GM23338 (cell line): ENCODE results near the gene TMEM161B. TPM values are rescaled to one million over a fixed set of nuclear protein-coding genes. Genes with fewer than 3 reads are reported as not detected.

Experiments used
- ATAC-seq: fragments of 200-7000 bp; cut with Tn5 transposase; 3 replicates; pipeline ENCODE4 v1.9.1; 2020
- DNase-seq: peaks from one replicate; pipeline ENCODE4 v3.0.0-alpha.2; 2015; ENCODE audit warnings: low spot score
- H2AFZ ChIP-seq: fragments of 200-600 bp; sonication (generic); 2 replicates; pipeline ENCODE4 v1.8.0; 2016; ENCODE audit warnings: antibody characterized with exemption, mild to moderate bottlenecking, moderate library complexity
- H3F3A ChIP-seq: fragments of 200-600 bp; sonication (generic); replicated peaks from 2 replicates; pipeline ENCODE4 v1.8.0; 2017; ENCODE audit warnings: antibody characterized with exemption, mixed run types, low read depth
- H3K27ac ChIP-seq: fragments of 200-600 bp; sonication (generic); 2 replicates; pipeline ENCODE4 v1.6.1; 2016; ENCODE audit warnings: low read depth
- H3K27me3 ChIP-seq: fragments of 200-600 bp; sonication (generic); 2 replicates; pipeline ENCODE4 v1.8.0; 2016; ENCODE audit warnings: mild to moderate bottlenecking, mixed run types, moderate library complexity; ENCODE audit not compliant: insufficient read depth
- H3K36me3 ChIP-seq: fragments of 200-600 bp; sonication (generic); 2 replicates; pipeline ENCODE4 v1.8.0; 2016; ENCODE audit warnings: mild to moderate bottlenecking; ENCODE audit not compliant: insufficient read depth
- H3K4me1 ChIP-seq: fragments of 200-600 bp; sonication (generic); 2 replicates; pipeline ENCODE4 v1.8.0; 2016; ENCODE audit warnings: mild to moderate bottlenecking, moderate library complexity; ENCODE audit not compliant: insufficient read depth
- H3K4me2 ChIP-seq: fragments of 200-600 bp; sonication (generic); 2 replicates; pipeline ENCODE4 v1.7.1; 2017; ENCODE audit warnings: mixed run types
- H3K4me3 ChIP-seq: fragments of 200-600 bp; sonication (generic); 2 replicates; pipeline ENCODE4 v1.6.1; 2016; ENCODE audit warnings: mixed run types
- H3K79me2 ChIP-seq: fragments of 200-600 bp; sonication (generic); replicated peaks from 2 replicates; pipeline ENCODE4 v1.8.0; 2017; ENCODE audit warnings: mild to moderate bottlenecking; ENCODE audit not compliant: insufficient read depth
- H3K9me2 ChIP-seq: fragments of 200-600 bp; sonication (generic); 2 replicates; pipeline ENCODE4 v1.8.0; 2017; ENCODE audit not compliant: insufficient read depth
- H4K20me1 ChIP-seq: fragments of 200-600 bp; sonication (generic); replicated peaks from 2 replicates; pipeline ENCODE4 v1.8.0; 2017; ENCODE audit warnings: mild to moderate bottlenecking; ENCODE audit not compliant: insufficient read depth
- H3K27ac Mint-ChIP-seq: 2 replicates; pipeline ENCODE4 v1.8.0; 2020; ENCODE audit warnings: inconsistent platforms, mild to moderate bottlenecking, moderate library complexity, mixed read lengths
- H3K27me3 Mint-ChIP-seq: 3 replicates; pipeline ENCODE4 v1.8.0; 2022; ENCODE audit warnings: low read depth, mild to moderate bottlenecking, moderate library complexity, mixed read lengths, inconsistent platforms; ENCODE audit not compliant: insufficient read depth, poor library complexity
- H3K36me3 Mint-ChIP-seq: 3 replicates; pipeline ENCODE4 v1.8.0; 2021; ENCODE audit warnings: low read depth, mild to moderate bottlenecking, inconsistent platforms, moderate library complexity, mixed read lengths
- H3K4me1 Mint-ChIP-seq: 3 replicates; pipeline ENCODE4 v1.8.0; 2020; ENCODE audit warnings: mild to moderate bottlenecking, inconsistent platforms, mixed read lengths
- H3K4me3 Mint-ChIP-seq: 3 replicates; pipeline ENCODE4 v1.8.0; 2021; ENCODE audit warnings: moderate library complexity, mild to moderate bottlenecking, inconsistent platforms, mixed read lengths
- H3K9me3 Mint-ChIP-seq: 3 replicates; pipeline ENCODE4 v1.8.0; 2020; ENCODE audit warnings: moderate library complexity, mild to moderate bottlenecking, inconsistent platforms, mixed read lengths
- CREB1 ChIP-seq: fragments of 250-450 bp; sonication (Bioruptor Pico); IDR thresholded peaks from 2 replicates; pipeline ENCODE4 v1.5.0; 2020; ENCODE audit warnings: low read depth, mild to moderate bottlenecking, moderate library complexity
- EZH2 ChIP-seq: fragments of 200-600 bp; sonication (generic); IDR thresholded peaks from one replicate; pipeline ENCODE4 v1.8.0; 2017; ENCODE audit warnings: antibody characterized with exemption, mild to moderate bottlenecking, low read depth; ENCODE audit not compliant: unreplicated experiment
- EZH2phosphoT487 ChIP-seq: fragments of 200-600 bp; sonication (generic); IDR thresholded peaks from one replicate; pipeline ENCODE4 v1.8.1; 2018; ENCODE audit warnings: antibody characterized with exemption; ENCODE audit not compliant: unreplicated experiment
- JUNB ChIP-seq: IDR thresholded peaks from one replicate; pipeline ENCODE4 v1.6.1; 2016; ENCODE audit warnings: antibody characterized with exemption; ENCODE audit not compliant: unreplicated experiment
- NANOG ChIP-seq: IDR thresholded peaks from 2 replicates; pipeline ENCODE4 v1.6.1; 2016; ENCODE audit warnings: antibody characterized with exemption, borderline replicate concordance
- POLR2AphosphoS5 ChIP-seq: IDR thresholded peaks from 2 replicates; pipeline ENCODE4 v1.6.1; 2016; ENCODE audit warnings: antibody characterized with exemption, low read depth
- STAT1 ChIP-seq: IDR thresholded peaks from one replicate; pipeline ENCODE4 v1.6.1; 2016; ENCODE audit warnings: antibody characterized with exemption; ENCODE audit not compliant: unreplicated experiment
- ZNF331 ChIP-seq: fragments of 250-450 bp; sonication (Bioruptor Pico); IDR thresholded peaks from 2 replicates; pipeline ENCODE4 v1.5.0; 2020; ENCODE audit warnings: low read depth, mild to moderate bottlenecking, moderate library complexity
- polyA plus RNA-seq: library from polyadenylated mRNA; unstranded; fragments of >200 nt; fragmentation: Nextera tagmentation; extraction: Ambion mirVana; gene quantifications from 2 replicates; pipeline ENCODE4 v1.2.1, GENCODE V29; 2016
- total RNA-seq: library from RNA; depleted of rRNA; stranded (reverse); fragments of >200 nt; shearing (Covaris generic); gene quantifications from 2 replicates; pipeline ENCODE4 v1.2.3, GENCODE V29; 2014
- TF ChIP-seq, protein P1 (sequence below), 2 experiments: fragments of 200-600 bp in 1 of 2; sonication (generic) in 1 of 2; conservative IDR thresholded peaks; 2 replicates each; pipeline versions ENCODE4 v1.5.1 to v1.6.1; 2016 to 2017; ENCODE audit warnings: antibody characterized with exemption in 2 of 2, low read depth in 2 of 2, mild to moderate bottlenecking in 2 of 2, moderate library complexity in 1 of 2
- TF ChIP-seq, protein P2 (sequence below): IDR thresholded peaks from 2 replicates; pipeline ENCODE4 v1.6.1; 2016; ENCODE audit warnings: antibody characterized with exemption
- TF ChIP-seq, protein P3 (sequence below): IDR thresholded peaks from one replicate; pipeline ENCODE4 v1.6.1; 2018; ENCODE audit warnings: antibody characterized with exemption; ENCODE audit not compliant: unreplicated experiment

Gene TMEM161B
- total and polyA plus RNA-seq, 2 experiments from 2014 or later = 11.9 to 25.5 TPM

DNA sequence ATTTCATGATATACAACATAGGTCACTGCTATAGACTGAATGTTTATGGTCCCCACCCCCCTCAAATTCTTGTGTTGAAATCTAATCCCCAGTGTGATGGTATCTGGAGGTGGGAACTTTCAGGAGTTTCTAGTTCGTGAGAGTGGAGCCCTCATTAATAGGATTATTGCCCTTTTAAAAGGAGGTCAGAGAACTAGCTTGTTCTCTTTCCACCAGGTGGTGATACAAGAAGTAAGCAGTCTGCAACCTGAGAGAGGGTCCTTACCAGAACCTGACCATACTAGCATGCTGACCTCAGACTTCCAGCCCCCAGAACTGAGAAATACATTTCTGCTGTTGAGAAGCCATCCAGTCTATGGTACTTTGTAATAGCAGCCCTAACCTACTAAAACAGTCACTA lies 33.3 kb downstream of the TMEM161B start:
- peak; percentile 41 for DNase-seq
- Mint-ChIP-seq H3K4me3 (no peak overlapping the region), H3K27ac (no peak overlapping the region), H3K36me3 (peaks cover 12% of the 10 kb centered on the region), H3K4me1 (peaks cover 31% of the 10 kb centered on the region), H3K9me3 (no peaks in the 10 kb centered on the region), H3K27me3 (peaks cover 2% of the 10 kb centered on the region)
- peaks cover 25% of the 10 kb centered on the region for H3K79me2 ChIP-seq
- H3K4me1 ChIP-seq = peaks cover 40% of the 10 kb centered on the region
- peak; percentile 79 for ATAC-seq
- H3K27ac ChIP-seq = no peak overlapping the region
- no peaks in the 10 kb centered on the region for H3F3A ChIP-seq
- no peak overlapping the region for H2AFZ ChIP-seq
- no peak overlapping the region for H3K4me3 ChIP-seq
- H3K4me2 ChIP-seq = peak overlapping the region; percentile 61
- no peaks in the 10 kb centered on the region for H3K27me3 ChIP-seq
- TF ChIP-seq, protein P1, sequence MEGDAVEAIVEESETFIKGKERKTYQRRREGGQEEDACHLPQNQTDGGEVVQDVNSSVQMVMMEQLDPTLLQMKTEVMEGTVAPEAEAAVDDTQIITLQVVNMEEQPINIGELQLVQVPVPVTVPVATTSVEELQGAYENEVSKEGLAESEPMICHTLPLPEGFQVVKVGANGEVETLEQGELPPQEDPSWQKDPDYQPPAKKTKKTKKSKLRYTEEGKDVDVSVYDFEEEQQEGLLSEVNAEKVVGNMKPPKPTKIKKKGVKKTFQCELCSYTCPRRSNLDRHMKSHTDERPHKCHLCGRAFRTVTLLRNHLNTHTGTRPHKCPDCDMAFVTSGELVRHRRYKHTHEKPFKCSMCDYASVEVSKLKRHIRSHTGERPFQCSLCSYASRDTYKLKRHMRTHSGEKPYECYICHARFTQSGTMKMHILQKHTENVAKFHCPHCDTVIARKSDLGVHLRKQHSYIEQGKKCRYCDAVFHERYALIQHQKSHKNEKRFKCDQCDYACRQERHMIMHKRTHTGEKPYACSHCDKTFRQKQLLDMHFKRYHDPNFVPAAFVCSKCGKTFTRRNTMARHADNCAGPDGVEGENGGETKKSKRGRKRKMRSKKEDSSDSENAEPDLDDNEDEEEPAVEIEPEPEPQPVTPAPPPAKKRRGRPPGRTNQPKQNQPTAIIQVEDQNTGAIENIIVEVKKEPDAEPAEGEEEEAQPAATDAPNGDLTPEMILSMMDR (conservative IDR thresholded peaks at IDR 0.05; ENCODE audit: low read depth in 2 of 2) = peak in 1 of 2 experiments; percentile 18; a peak in 1 of 4 replicates
- no peak for TF ChIP-seq EZH2
- H3K9me2 ChIP-seq = no peaks in the 10 kb centered on the region
- H4K20me1 ChIP-seq = no peaks in the 10 kb centered on the region
- H3K36me3 ChIP-seq = no peaks in the 10 kb centered on the region

DNA sequence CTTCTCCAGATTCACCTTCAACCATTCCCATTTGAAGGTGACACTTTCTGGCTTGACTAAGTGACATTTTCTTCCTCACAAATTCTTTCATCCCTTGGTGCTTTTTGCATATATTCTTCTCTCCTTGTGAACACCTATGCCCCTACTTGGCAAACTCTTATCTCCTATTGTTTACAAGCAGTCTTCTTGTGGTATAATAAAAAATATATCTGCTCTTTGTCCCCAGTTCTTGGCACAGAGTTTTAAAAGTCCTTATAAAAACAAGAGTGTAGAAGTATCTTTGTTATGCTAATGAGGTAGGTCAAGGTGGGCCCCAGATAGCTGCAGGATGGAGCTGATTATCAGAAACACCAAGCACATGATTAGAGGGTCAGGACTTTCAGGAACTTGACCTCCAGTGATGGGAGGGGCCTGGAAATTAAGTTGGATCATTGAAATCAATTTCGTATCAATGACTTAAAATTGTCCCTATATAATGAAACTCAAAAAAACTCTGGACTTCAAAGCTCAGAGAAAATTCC lies 38.0 kb downstream of the TMEM161B start:
- Histone ChIP-seq H3K36me3 (no peaks in the 10 kb centered on the region), H3K27ac (no peak overlapping the region), H2AFZ (no peak overlapping the region), H3K79me2 (peaks cover 21% of the 10 kb centered on the region), H4K20me1 (no peaks in the 10 kb centered on the region), H3F3A (no peaks in the 10 kb centered on the region), H3K27me3 (no peaks in the 10 kb centered on the region), H3K4me2 (peak overlapping the region; percentile 59), H3K4me3 (no peak overlapping the region), H3K4me1 (peaks cover 31% of the 10 kb centered on the region), H3K9me2 (no peaks in the 10 kb centered on the region)
- ATAC-seq (peak; percentile 53), DNase-seq (peak; percentile 48)
- peaks cover 43% of the 10 kb centered on the region for H3K4me1 Mint-ChIP-seq
- no peak overlapping the region for H3K4me3 Mint-ChIP-seq
- H3K36me3 Mint-ChIP-seq = peaks cover 12% of the 10 kb centered on the region
- H3K27me3 Mint-ChIP-seq = peaks cover 7% of the 10 kb centered on the region
- no peaks in the 10 kb centered on the region for H3K9me3 Mint-ChIP-seq
- peak overlapping the region; percentile 38; the same call in 1 of the 2 replicates for H3K27ac Mint-ChIP-seq
- no peak for TF ChIP-seq EZH2
- no peak for TF ChIP-seq JUNB
- TF ChIP-seq CREB1 = no peak
- TF ChIP-seq, protein P1 (conservative IDR thresholded peaks at IDR 0.05; ENCODE audit: low read depth in 2 of 2) = no peak
- TF ChIP-seq, protein P2, sequence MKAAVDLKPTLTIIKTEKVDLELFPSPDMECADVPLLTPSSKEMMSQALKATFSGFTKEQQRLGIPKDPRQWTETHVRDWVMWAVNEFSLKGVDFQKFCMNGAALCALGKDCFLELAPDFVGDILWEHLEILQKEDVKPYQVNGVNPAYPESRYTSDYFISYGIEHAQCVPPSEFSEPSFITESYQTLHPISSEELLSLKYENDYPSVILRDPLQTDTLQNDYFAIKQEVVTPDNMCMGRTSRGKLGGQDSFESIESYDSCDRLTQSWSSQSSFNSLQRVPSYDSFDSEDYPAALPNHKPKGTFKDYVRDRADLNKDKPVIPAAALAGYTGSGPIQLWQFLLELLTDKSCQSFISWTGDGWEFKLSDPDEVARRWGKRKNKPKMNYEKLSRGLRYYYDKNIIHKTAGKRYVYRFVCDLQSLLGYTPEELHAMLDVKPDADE = no peak
- no peak for TF ChIP-seq ZNF331 (CRISPR knock-in tag)
- no peak for TF ChIP-seq STAT1
- TF ChIP-seq, protein P3, sequence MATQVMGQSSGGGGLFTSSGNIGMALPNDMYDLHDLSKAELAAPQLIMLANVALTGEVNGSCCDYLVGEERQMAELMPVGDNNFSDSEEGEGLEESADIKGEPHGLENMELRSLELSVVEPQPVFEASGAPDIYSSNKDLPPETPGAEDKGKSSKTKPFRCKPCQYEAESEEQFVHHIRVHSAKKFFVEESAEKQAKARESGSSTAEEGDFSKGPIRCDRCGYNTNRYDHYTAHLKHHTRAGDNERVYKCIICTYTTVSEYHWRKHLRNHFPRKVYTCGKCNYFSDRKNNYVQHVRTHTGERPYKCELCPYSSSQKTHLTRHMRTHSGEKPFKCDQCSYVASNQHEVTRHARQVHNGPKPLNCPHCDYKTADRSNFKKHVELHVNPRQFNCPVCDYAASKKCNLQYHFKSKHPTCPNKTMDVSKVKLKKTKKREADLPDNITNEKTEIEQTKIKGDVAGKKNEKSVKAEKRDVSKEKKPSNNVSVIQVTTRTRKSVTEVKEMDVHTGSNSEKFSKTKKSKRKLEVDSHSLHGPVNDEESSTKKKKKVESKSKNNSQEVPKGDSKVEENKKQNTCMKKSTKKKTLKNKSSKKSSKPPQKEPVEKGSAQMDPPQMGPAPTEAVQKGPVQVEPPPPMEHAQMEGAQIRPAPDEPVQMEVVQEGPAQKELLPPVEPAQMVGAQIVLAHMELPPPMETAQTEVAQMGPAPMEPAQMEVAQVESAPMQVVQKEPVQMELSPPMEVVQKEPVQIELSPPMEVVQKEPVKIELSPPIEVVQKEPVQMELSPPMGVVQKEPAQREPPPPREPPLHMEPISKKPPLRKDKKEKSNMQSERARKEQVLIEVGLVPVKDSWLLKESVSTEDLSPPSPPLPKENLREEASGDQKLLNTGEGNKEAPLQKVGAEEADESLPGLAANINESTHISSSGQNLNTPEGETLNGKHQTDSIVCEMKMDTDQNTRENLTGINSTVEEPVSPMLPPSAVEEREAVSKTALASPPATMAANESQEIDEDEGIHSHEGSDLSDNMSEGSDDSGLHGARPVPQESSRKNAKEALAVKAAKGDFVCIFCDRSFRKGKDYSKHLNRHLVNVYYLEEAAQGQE = no peak
- no peak for TF ChIP-seq NANOG
- no peak for TF ChIP-seq POLR2AphosphoS5
- TF ChIP-seq EZH2phosphoT487 = no peak
